HT-29 (cell line): ENCODE data around the gene NKPD1. TPM values are rescaled to one million over a fixed set of nuclear protein-coding genes. Genes with fewer than 3 reads are reported as not detected.
A peak's percentile ranks its signal among the peaks of the same experiment; 100 is the strongest.

ENCODE experiments used
- DNase-seq: peaks from one replicate; pipeline ENCODE4 v3.0.0-alpha.2; 2015; ENCODE audit warnings: low spot score
- total RNA-seq: library from RNA; depleted of rRNA; stranded (reverse); fragments of >200 nt; shearing (Covaris generic); gene quantifications from 2 replicates; pipeline ENCODE4 v1.2.3, GENCODE V29; 2014

The NKPD1 gene
- total RNA-seq, 1 experiment from 2014 or later = 1.4 TPM

- DNase-seq = no peak
Measured at GRCh38 chr19:45172611-45173208, 11.9 kb upstream of the NKPD1 start.

- DNase-seq = no peak
Measured at GRCh38 chr19:45172173-45172572, 11.4 kb upstream of the NKPD1 start.

DNA sequence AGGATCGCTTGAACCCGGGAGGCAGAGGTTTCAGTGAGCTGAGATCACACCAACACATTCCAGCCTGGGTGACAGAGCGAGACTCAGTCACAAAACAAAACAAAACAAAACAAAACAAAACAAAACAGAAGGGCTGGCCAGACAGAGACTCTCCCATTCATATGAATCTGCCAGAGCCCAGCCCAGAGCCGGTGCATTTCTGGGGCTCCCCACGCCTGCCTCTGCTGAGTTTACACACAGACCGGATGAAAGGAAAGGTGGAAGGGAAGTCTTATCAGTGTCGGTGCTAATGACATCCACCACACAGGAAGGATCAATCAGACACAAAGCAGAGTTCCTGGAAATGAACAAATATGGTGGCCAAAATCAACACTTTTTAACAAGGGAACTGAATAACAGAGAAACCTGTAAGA, 10.4 kb upstream of the NKPD1 start:
- DNase-seq = no peak

DNA sequence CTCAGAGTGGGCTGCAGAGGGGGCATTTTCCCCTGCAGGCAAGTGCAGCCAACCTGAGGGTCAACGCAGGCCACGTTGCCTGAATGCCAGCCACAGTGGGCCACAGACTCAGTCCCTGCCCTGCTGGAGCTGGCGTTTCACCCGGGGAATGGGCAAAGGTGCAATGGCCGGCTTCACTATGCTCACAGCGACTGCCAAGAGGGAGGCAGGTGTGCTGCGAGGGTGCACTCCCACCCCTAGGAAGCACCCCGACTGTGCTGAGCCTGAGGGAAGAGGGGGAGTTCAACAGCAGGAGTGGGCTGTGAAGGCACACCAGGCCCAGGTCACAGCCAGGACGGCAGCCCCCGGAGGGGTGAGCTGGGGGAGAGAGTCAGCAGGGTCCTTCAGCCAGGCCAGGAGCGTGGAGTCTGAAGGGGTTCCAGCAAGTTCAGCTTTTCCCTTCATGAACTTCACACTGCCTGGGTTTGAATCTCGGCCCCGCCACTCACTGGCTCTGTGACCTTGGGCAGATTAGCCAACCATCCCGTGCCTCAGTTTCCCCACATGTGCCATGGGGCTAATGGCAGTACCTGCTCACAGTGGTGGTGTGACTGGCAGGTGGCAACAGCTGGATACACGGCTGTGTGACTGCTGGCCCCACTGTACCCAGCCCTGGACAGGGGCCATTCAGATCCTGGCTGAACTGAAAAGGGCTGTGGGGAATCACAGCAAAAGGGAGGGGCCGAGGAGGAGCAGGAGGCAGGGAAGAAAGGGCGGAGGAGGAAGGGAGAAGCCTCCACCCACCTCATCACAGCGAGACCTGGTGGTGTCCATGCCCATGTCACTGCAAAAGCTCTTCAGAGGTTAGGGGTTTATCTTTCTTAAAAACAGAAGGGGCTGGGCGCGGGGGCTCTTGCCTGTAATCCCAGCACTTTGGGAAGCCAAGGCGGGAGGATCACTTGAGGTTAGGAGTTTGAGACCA, 9.6 kb upstream of the NKPD1 start:
- peak; percentile 59 for DNase-seq

- no peak for DNase-seq
Measured at GRCh38 chr19:45169602-45170001, 8.8 kb upstream of the NKPD1 start.

DNA sequence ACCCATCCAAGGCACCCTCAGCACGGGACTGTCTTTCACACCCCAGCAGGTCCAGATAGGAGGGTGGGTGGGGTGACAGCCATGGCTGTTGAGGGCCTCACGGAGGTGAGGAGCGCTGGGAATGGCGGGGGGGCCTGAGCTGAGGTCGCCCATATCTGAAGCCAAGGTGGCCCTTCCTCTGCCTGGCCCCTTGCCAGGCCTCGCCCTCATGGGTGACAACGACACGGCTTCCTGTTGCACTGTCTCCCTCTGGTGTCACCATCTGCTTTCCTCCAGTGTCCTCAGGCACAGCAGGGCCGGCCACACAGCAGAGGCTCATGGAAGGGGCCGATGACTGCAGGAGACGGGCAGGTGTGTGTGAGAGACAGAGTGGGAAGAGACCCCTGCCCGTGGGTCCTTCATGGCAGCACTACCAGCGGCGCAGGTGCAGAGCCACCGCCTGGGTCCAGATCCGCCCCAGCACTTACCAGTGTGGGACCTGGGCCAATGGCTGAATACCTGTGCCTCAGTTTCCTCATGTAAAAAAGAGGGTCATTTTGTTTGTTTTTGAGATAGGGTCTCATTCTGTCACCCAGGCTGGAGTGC, 8.1 kb upstream of the NKPD1 start:
- DNase-seq = peak; percentile 79

- peak; percentile 60 for DNase-seq
Measured at GRCh38 chr19:45166723-45167252, 6.0 kb upstream of the NKPD1 start.

- DNase-seq = peak; percentile 85
Measured at GRCh38 chr19:45164577-45165335, 4.0 kb upstream of the NKPD1 start.

- DNase-seq = no peak
Measured at GRCh38 chr19:45163751-45164460, 3.1 kb upstream of the NKPD1 start.

DNA sequence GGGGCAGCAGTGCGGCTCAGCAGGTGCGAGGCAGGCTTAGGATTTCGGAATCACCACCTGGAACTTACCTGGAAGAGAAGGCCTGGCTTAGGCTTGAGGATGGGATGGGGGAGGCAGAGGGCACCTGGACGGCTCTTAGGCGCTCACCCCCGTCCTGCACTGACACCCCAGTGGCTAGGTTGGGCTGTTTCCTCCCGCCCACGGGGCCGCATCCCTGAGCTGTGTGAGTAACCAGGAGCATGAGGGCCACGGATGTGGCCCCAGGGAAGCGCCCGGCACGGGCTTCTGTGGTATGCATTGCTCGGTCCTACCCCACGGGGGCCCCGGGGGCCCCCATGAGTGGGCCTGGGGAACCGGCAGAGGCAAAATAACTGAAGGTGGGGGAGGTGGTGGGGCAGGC, 2.4 kb upstream of the NKPD1 start:
- DNase-seq = no peak

DNA sequence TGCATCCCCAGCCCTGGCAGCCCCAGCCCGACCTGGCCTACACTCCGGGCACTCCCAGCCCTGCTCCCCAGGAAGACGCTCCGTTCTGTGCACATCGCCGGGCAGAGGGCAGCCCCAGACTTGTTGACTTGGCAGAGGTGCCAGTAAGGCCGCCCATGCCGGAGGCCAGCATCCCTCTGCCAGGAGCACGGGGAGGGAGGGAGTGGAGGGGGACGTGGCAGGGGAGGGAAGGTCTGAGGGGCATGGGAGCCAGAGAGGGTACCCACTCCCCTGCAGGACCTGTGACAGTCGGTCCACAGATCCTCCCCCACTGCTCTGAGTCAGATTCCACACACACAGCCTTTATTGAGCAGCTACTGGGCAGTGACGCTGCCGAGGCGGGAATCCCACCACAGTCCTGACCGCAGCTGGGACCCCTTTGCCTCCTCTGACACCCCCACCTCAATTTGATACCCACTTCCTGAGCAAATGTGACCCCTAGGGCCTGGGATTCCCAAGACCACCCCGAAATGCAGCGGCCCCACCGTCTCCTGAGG, 1.9 kb upstream of the NKPD1 start:
- DNase-seq = no peak

DNA sequence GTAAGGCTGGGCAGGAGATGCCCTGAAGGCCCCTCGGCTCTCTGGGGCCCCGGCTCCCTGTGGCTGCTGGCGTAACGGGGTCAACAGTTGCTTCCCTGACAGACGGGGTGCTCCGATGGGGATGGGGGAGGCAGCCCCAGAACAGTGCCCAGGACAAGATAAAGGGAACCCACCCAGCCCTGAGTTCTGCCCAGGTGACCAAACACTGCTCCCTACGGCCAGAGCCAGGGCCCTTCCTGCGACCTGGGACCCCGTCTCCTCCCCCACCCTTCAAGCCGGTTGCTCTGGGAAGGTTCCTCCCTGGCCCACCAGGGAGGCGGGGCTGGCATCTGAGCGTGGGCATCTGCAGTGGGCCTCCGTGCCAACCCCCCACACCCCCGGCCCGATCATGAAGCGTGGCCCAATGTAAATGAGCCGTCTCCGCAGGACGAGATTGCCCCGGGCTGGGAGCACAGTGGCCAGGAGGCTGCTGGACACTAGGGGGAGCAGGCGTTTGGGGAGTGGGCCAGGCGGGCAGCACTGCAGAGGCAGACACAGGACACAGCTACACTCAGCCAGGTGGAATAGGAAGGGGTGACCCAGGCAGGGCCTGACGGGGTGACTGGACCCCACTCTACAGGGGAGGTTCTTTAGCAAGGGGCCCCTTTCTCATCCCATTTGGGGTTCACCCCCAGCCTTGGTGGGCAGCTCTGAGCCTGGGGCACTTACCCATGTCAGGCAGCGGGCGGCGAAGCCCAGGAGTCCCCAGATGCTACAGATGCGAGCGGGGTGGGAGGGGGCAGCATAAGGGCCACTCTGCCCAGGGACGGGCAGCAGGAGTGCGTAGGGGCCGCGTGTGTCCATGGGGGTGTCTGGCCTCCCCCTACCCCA, 1.2 kb upstream of the NKPD1 start:
- peak; percentile 73 for DNase-seq

DNA sequence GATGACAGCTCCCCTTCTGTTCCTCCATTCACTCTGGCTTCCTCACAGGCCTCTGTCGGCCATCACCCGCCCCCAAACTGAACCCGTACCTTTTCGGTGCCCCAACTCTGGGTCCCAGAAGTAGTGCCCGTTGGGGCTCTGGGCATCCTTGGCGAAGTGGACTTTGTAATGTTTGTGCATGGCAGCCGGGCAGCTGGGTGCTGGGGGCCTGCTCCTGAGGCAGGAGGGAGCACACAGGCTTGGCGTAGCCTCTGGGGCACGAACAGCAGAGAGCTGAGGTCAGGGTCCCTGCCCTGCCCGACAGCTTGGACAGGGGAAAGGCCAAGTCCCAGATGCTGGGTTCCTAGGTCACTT, 834 bp downstream of the NKPD1 start:
- DNase-seq = no peak

DNA sequence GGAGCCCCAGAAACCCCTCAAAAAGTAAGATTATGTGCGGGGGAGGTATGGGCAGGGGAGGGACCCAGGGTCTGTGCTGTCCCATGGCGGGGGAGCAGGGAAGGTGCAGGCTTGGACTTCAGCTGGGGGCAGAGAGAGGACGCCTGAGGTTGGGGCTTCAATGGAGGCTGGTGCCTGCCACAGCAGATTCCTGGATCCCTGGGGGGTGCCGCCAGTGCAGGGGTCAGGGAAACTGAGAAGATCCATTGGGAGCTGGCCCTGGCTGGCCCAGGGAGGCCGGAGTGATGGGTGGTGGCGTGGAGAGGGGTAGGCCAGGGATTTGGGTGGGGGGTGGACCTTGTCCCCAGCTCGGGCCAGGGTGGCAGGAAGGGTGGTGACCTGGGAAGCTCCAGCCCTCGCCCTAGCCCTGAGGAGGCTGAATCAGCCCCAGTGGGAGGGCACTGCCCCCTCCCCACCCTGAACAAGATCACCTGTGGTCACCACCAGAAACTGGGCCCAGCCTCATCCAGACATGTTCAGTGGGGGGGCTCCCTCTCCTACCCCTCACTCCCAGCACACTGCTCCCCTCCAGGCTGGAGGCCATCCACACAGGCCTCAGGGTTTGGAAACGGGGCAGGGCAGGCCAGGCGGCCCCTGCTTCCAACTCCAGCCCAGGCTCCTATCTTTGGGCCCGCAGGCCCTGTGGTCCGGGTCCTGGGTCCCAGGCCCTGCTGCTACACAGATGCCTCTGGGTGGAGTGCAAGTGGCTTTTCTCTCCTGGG, 1.4 kb downstream of the NKPD1 start:
- DNase-seq = no peak

- DNase-seq = no peak
Measured at GRCh38 chr19:45158503-45159209, 2.1 kb downstream of the NKPD1 start.

- DNase-seq = peak; percentile 81
Measured at GRCh38 chr19:45156751-45157150, 4.0 kb downstream of the NKPD1 start.

DNA sequence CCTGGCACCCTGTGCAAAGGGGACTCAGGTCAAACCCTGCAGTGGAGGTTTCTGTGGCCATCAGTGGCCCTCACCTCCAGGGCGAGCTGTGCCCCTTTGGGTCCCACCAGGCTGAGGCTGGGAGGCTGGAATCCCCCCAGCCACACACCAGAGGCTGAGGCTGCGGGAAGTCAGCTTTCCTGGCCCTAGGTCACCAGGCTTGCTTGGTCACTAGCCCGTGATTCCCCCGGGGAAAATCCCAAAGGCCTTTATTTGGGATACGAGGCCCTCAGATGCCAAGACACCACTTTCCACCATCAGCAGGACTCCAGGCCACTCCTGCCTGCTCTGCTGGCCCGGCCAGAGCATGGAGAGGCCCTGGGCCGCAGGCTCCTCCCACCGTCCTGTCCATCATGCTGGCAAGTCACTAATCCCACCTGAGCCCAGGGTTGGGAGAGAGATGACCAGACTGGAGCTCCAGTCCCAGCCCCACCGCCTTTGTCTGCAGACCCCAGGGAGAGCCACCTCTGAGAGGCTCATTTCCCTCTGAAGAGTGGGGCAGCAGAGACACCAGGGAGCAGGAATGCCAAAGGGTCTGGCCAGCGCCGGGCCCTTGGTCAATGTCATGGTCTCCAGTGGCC, 4.7 kb downstream of the NKPD1 start:
- DNase-seq = no peak
